DND-41 (cell line): ENCODE measurements around the gene AOPEP.

Source experiments
- EZH2 ChIP-seq: IDR thresholded peaks from 3 replicates; pipeline ENCODE4 v1.6.1; 2012; ENCODE audit warnings: borderline replicate concordance, low read depth, mild to moderate bottlenecking, moderate library complexity, low read length, inconsistent platforms; ENCODE audit not compliant: severe bottlenecking
- TF ChIP-seq, protein P1 (sequence below): IDR thresholded peaks from 2 replicates; pipeline ENCODE4 v1.5.1; 2012; ENCODE audit warnings: borderline replicate concordance, low read length, moderate library complexity, mild to moderate bottlenecking; ENCODE audit not compliant: poor library complexity, severe bottlenecking; ENCODE audit errors: extremely low read depth

- TF ChIP-seq, protein P1, sequence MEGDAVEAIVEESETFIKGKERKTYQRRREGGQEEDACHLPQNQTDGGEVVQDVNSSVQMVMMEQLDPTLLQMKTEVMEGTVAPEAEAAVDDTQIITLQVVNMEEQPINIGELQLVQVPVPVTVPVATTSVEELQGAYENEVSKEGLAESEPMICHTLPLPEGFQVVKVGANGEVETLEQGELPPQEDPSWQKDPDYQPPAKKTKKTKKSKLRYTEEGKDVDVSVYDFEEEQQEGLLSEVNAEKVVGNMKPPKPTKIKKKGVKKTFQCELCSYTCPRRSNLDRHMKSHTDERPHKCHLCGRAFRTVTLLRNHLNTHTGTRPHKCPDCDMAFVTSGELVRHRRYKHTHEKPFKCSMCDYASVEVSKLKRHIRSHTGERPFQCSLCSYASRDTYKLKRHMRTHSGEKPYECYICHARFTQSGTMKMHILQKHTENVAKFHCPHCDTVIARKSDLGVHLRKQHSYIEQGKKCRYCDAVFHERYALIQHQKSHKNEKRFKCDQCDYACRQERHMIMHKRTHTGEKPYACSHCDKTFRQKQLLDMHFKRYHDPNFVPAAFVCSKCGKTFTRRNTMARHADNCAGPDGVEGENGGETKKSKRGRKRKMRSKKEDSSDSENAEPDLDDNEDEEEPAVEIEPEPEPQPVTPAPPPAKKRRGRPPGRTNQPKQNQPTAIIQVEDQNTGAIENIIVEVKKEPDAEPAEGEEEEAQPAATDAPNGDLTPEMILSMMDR: no peak
- TF ChIP-seq EZH2: no peak
Measured at GRCh38 chr9:94908583-94909249, 182.2 kb downstream of the AOPEP start.
